ENCODE data around the gene ANKS1A. TPM values are rescaled to one million over a fixed set of nuclear protein-coding genes. Genes with fewer than 3 reads are reported as not detected.

Gene ANKS1A
- total and polyA plus RNA-seq, 10 donors, result 5.1 to 68.9 (median 45.6) TPM

- H3K27me3 ChIP-seq (replicated peaks in 1 of 7), result no peaks in the 10 kb centered on the region
- no peaks in the 10 kb centered on the region for H3K9me3 ChIP-seq
- no peak for DNase-seq
- WGBS, 5 donors, result 84 to 93% (median 88%) methylated on average over 6 of the region's 6 CpGs
- peaks cover 0 to 81% (median 1%) of the 10 kb centered on the region in 6 donors for H3K36me3 ChIP-seq
- H3K27ac ChIP-seq, result peak overlapping the region in 6 of 8 donors; percentile 4 to 75 (median 70)
- H3K4me3 ChIP-seq, result no peak overlapping the region
- intact Hi-C loops (cut with DNase I; ENCODE audit: low total_unique reads), result no loop called here
- TF ChIP-seq CTCF (IDR thresholded peaks at IDR 0.05 in 8 of 11, conservative IDR thresholded peaks at IDR 0.05 in 3 of 11) (no peak), POLR2AphosphoS5 (IDR thresholded peaks at IDR 0.05) (no peak), POLR2A (IDR thresholded peaks at IDR 0.05) (no peak)
- peaks cover 8 to 84% (median 45%) of the 10 kb centered on the region in 6 donors for H3K4me1 ChIP-seq
Measured at GRCh38 chr6:35033683-35034082, 144.6 kb downstream of the ANKS1A start.

GRCh38 chr6:35034411-35035191, 145.5 kb downstream of the ANKS1A start:
- intact Hi-C loops (cut with DNase I; ENCODE audit: low total_unique reads), result no loop called here
- no peaks in the 10 kb centered on the region for H3K27me3 ChIP-seq (replicated peaks in 1 of 7)
- no peak for DNase-seq
- H3K9me3 ChIP-seq, result no peaks in the 10 kb centered on the region
- peaks cover 0 to 84% (median 1%) of the 10 kb centered on the region in 6 donors for H3K36me3 ChIP-seq
- peaks cover 8 to 75% (median 44%) of the 10 kb centered on the region in 6 donors for H3K4me1 ChIP-seq
- peak overlapping the region in 7 of 8 donors; percentile 4 to 75 (median 67) for H3K27ac ChIP-seq
- TF ChIP-seq POLR2A (IDR thresholded peaks at IDR 0.05) (no peak), POLR2AphosphoS5 (IDR thresholded peaks at IDR 0.05) (peak; percentile 40 to 70 (median 53))
- WGBS, 5 donors, result 34 to 47% (median 36%) methylated on average over 13 of the region's 13 CpGs
- H3K4me3 ChIP-seq, result no peak overlapping the region

- H3K27me3 ChIP-seq (replicated peaks in 1 of 7), result no peaks in the 10 kb centered on the region
- WGBS, 5 donors, result 28 to 45% (median 42%) methylated on average over 5 of the region's 5 CpGs
- H3K9me3 ChIP-seq, result no peaks in the 10 kb centered on the region
- H3K4me1 ChIP-seq, result peaks cover 8 to 73% (median 46%) of the 10 kb centered on the region in 6 donors
- H3K36me3 ChIP-seq, result peaks cover 0 to 86% (median 1%) of the 10 kb centered on the region in 6 donors
- H3K27ac ChIP-seq, result peak overlapping the region in 7 of 8 donors; percentile 4 to 75 (median 67)
- TF ChIP-seq POLR2A (IDR thresholded peaks at IDR 0.05) (no peak), CTCF (IDR thresholded peaks at IDR 0.05 in 8 of 11, conservative IDR thresholded peaks at IDR 0.05 in 3 of 11) (no peak), POLR2AphosphoS5 (IDR thresholded peaks at IDR 0.05) (no peak)
- intact Hi-C loops (cut with DNase I; ENCODE audit: low total_unique reads), result no loop called here
- no peak for DNase-seq
- H3K4me3 ChIP-seq, result no peak overlapping the region
Measured at GRCh38 chr6:35035481-35036030, 146.5 kb downstream of the ANKS1A start.

- no peak overlapping the region for H3K4me3 ChIP-seq
- peaks cover 8 to 73% (median 47%) of the 10 kb centered on the region in 6 donors for H3K4me1 ChIP-seq
- DNase-seq, result no peak
- H3K9me3 ChIP-seq, result no peaks in the 10 kb centered on the region
- peaks cover 0 to 86% (median 1%) of the 10 kb centered on the region in 6 donors for H3K36me3 ChIP-seq
- peak overlapping the region in 4 of 8 donors; percentile 67 to 75 (median 73) for H3K27ac ChIP-seq
- 53 to 59% (median 57%) methylated on average over 7 of the region's 7 CpGs for WGBS, 5 donors
- intact Hi-C loops (cut with DNase I; ENCODE audit: low total_unique reads), result no loop called here
- TF ChIP-seq POLR2A (IDR thresholded peaks at IDR 0.05) (no peak), CTCF (IDR thresholded peaks at IDR 0.05 in 8 of 11, conservative IDR thresholded peaks at IDR 0.05 in 3 of 11) (no peak), POLR2AphosphoS5 (IDR thresholded peaks at IDR 0.05) (no peak)
- H3K27me3 ChIP-seq (replicated peaks in 1 of 7), result no peaks in the 10 kb centered on the region
Measured at GRCh38 chr6:35036059-35036827, 147.2 kb downstream of the ANKS1A start.
